ENCODE data around the gene SBDS.

SBDS gene

DNA sequence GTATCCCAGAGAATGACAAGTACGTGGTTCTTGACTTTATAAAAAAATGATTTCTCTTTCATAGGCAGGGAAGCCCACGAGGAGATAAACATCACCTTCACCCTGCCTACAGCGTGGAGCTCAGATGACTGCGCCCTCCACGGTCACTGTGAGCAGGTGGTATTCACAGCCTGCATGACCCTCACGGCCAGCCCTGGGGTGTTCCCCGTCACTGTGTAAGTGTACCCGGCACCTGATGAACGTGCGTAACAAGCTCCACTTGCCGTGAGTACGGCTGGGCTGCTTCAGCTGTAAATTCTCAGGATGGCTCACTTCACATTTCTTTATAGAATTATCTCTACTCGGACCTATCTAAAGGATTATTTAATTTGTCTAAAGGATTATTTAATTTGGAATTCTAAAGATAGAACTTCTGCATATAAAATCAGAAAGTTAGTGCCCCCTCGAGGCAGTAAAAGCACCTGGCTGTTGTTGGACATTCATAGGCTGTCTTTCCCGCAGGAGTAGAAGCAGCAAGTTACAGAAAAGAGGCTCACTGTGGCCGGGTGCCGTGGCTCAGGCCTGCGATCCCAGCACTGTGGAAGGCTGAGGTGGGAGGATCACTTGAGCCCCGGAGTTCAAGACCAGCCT is 46.8 kb downstream of the SBDS start:
- DNase-seq (ENCODE audit: insufficient read length, low spot score), result no peak

DNA sequence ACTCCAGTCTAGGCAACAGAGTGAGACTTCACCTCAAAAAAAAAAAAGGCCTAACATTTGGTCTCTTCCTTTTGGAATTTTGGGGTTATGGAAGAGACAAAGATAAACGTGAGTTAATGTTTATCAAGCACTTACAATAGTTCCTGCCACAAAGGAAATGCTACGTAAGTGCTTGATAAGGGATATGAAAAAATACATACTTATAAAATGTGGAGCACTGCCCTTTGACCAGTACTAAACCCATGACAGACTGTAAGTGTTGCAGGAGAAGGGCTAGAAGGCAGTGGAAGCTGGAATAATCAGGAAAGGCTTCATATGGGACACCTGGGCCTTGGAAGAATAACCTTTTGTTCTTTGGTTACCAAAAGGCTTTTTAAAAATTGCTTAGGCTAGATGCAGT is 48.8 kb downstream of the SBDS start:
- FAIRE-seq, result no peak
- DNase-seq (ENCODE audit: insufficient read length, low spot score), result no peak

More for the DNA sequence above, 46.8 kb downstream of the SBDS start:
- no peak for FAIRE-seq

DNA sequence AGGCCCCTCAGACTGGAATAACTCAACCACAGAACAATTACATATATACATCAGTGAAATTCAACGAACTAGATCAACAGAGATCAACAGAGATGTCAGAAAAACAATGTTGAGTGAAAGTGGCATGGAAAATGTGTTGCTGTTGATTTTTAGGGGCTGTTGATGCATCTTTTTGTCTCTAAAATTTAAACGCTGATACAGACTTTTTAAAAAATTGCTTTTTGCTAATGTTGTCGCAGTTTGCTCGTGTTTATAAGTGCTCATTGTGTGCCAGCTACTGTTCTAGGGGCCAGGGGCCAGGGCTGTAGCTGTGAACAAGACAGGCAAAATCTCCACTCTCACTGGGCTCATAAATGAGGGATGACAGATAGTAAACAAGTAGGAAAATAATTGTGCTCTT is 56.1 kb downstream of the SBDS start:
- FAIRE-seq (no peak), DNase-seq (ENCODE audit: insufficient read length, low spot score) (no peak)

DNA sequence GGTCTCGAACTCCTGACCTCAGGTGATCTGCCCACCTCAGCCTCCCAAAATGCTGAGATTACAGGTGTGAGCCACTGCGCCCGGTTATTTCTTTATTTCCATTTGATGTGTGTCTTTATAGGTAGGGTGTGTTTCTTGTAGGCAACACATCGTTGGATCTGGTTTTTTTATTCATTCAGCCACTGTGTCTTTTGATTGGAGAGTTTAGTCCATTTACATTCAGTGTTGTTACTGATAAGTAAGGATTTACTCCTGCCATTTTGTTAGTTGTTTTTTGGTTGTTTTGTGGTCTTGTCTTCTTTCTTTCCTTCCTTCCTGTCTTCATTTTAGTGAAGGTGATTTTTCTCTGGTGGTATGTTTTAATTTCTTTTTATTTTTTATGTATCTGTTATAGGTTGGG is 57.4 kb downstream of the SBDS start:
- no peak for DNase-seq (ENCODE audit: insufficient read length, low spot score)
- FAIRE-seq, result no peak

All from HTR-8/SVneo (cell line).